Cardiac fibroblast (primary cell): ENCODE data around the gene DNAJB14.

Source experiments
- DNase-seq, 2 donors: peaks; one replicate each; pipeline versions ENCODE4 v3.0.0 to v3.0.0-alpha.2; 2010; ENCODE audit warnings: low read depth in 2 of 2
- H3K4me3 ChIP-seq, 2 donors: replicated peaks in 1 of 2; 1 replicate in 1 of 2; 2 replicates in 1 of 2; pipeline ENCODE4 v1.5.1; 2011; ENCODE audit warnings: low read depth in 2 of 2, low read length in 2 of 2, mild to moderate bottlenecking in 2 of 2, moderate library complexity in 1 of 2
- CTCF ChIP-seq: IDR thresholded peaks from one replicate; pipeline ENCODE4 v1.5.1; 2011; ENCODE audit warnings: low read depth, mild to moderate bottlenecking, low read length, inconsistent platforms

DNAJB14 gene

DNA sequence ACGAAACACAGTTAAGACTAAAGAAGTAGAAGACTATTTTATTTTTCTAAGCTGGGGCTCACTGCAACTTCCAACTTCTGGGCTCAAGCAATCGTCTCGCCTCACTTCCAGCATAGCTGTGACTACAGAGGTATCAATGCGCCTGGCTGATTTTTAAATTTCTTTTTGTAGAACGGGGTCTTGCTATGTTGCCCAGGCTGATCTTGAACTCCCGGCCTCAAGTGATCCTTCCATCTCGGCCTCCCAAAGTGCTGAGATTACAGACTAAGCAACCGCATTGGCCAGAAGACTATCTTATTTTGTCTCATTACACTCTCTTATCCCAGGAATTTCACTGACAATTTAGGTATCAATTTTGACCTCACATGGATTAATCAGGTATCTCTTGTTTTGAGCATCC, 53.4 kb downstream of the DNAJB14 start:
- no peak for TF ChIP-seq CTCF
- peak overlapping the region; percentile 82 to 93 for H3K4me3 ChIP-seq
- no peak for DNase-seq

DNA sequence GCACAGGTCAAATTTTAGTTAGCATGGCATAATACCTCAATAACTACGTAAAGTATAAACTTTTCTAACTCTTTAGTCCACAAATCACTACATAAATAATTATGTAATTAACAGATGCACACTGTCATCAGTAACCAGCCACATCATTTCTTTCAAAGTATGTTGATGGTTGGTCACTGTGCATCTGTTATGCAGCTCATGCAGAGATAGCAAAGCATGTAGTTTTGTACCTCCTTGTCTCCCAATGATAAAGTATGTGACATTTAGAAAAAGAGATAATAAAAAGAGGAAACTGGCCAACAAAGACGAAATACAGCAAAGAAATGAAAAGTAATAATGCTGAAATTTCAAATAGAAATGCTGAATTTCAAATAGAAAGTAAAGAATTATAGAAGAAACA, 55.1 kb downstream of the DNAJB14 start:
- no peak for TF ChIP-seq CTCF
- no peak for DNase-seq
- H3K4me3 ChIP-seq: no peak overlapping the region

GRCh38 chr4:99887837-99888236, 58.6 kb downstream of the DNAJB14 start:
- peak; percentile 25 to 30 for DNase-seq
- no peak for TF ChIP-seq CTCF
- H3K4me3 ChIP-seq: no peak overlapping the region

DNA sequence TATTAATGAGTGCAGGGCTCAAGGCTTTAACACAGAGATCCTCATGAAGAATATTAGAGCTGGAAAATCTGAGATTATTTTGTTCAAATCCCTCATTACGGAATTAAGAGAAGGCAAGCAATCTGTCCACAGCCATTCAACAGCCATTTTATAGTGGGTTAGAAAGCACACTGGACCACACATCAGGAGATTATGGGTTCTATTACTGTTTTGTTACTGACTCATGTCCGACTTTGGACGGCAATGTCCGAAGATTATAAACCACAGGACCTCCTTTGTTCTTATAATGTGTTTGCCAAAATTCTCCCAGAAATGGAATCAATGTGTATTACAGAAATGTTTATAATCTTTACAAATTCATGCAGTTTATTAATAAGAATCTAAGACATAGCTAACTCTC, 60.3 kb downstream of the DNAJB14 start:
- DNase-seq: peak; percentile 45 to 72
- no peak for TF ChIP-seq CTCF

DNA sequence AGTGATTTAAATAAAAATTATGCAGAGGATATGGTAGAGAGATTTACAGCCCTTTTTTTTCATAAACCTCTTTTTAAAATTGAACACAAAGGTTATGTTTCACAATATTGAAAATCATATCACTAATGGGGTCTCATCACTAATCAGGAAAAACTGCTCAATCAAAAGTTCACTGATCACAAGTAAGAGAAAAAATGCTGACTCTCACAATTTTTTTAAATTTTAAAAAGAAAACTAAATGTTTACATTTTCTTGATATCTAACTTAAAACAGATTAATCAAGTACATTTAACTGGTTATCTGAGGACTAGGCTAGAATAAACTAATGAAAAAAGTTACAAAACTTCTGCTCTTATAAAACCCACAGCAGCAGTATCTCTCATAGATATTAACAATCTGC, 60.7 kb downstream of the DNAJB14 start:
- TF ChIP-seq CTCF: no peak
- H3K4me3 ChIP-seq: no peak overlapping the region
- no peak for DNase-seq

More for the DNA sequence above, 60.3 kb downstream of the DNAJB14 start:
- no peak overlapping the region for H3K4me3 ChIP-seq

GRCh38 chr4:99885063-99885664, 61.3 kb downstream of the DNAJB14 start:
- peak; percentile 38 for TF ChIP-seq CTCF
- peak; percentile 54 to 62 for DNase-seq
- no peak overlapping the region for H3K4me3 ChIP-seq

GRCh38 chr4:99879458-99879857, 67.0 kb downstream of the DNAJB14 start:
- TF ChIP-seq CTCF: no peak
- DNase-seq: peak in 1 of 2 donors; percentile 14
- H3K4me3 ChIP-seq: no peak overlapping the region
